HG03520 (cell line): Measurements from ENCODE around the gene SORCS1.

ENCODE experiments used
- ATAC-seq: cut with Tn5 transposase; IDR thresholded peaks from one replicate; pipeline ENCODE4 v1.9.1; 2021; ENCODE audit warnings: mild to moderate bottlenecking, moderate library complexity; ENCODE audit not compliant: unreplicated experiment

SORCS1 gene

GRCh38 chr10:106696239-106696638 is 468.3 kb downstream of the SORCS1 start:
- ATAC-seq = no peak

GRCh38 chr10:106694696-106695095 is 469.8 kb downstream of the SORCS1 start:
- ATAC-seq = no peak

GRCh38 chr10:106682175-106682574 is 482.3 kb downstream of the SORCS1 start:
- no peak for ATAC-seq

GRCh38 chr10:106680061-106680460 is 484.4 kb downstream of the SORCS1 start:
- no peak for ATAC-seq

GRCh38 chr10:106679314-106679713 is 485.2 kb downstream of the SORCS1 start:
- no peak for ATAC-seq

- ATAC-seq = no peak
These were observed 491.9 kb downstream of the SORCS1 start for GRCh38 chr10:106672517-106673175.

- no peak for ATAC-seq
These were observed 502.8 kb downstream of the SORCS1 start for GRCh38 chr10:106661767-106662140.

GRCh38 chr10:106661133-106661766 is 503.3 kb downstream of the SORCS1 start:
- no peak for ATAC-seq

- ATAC-seq = no peak
These were observed 504.0 kb downstream of the SORCS1 start for GRCh38 chr10:106660550-106660949.

GRCh38 chr10:106655636-106656035 is 508.9 kb downstream of the SORCS1 start:
- no peak for ATAC-seq

GRCh38 chr10:106655165-106655564 is 509.3 kb downstream of the SORCS1 start:
- no peak for ATAC-seq

GRCh38 chr10:106652279-106652678 is 512.2 kb downstream of the SORCS1 start:
- no peak for ATAC-seq

- no peak for ATAC-seq
These were observed 515.7 kb downstream of the SORCS1 start for GRCh38 chr10:106648534-106649481.

- no peak for ATAC-seq
These were observed 521.0 kb downstream of the SORCS1 start for GRCh38 chr10:106643473-106643872.

GRCh38 chr10:106637873-106638272 is 526.6 kb downstream of the SORCS1 start:
- no peak for ATAC-seq

- no peak for ATAC-seq
These were observed 527.6 kb downstream of the SORCS1 start for GRCh38 chr10:106636766-106637491.

GRCh38 chr10:106635947-106636346 is 528.6 kb downstream of the SORCS1 start:
- no peak for ATAC-seq

GRCh38 chr10:106631016-106631702 is 533.3 kb downstream of the SORCS1 start:
- ATAC-seq = no peak

- ATAC-seq = no peak
These were observed 538.1 kb downstream of the SORCS1 start for GRCh38 chr10:106626371-106626770.

GRCh38 chr10:106625751-106626150 is 538.8 kb downstream of the SORCS1 start:
- ATAC-seq = no peak
